GM18505 (cell line): ENCODE data around the gene ABCD1.

Source experiments
- ATAC-seq: cut with Tn5 transposase; IDR thresholded peaks from one replicate; pipeline ENCODE4 v1.9.1; 2021; ENCODE audit not compliant: unreplicated experiment
- POLR2A ChIP-seq: IDR thresholded peaks from 4 replicates; pipeline ENCODE4 v1.6.1; 2011; ENCODE audit warnings: borderline replicate concordance; ENCODE audit not compliant: insufficient read depth, insufficient read length; ENCODE audit errors: extremely low read depth

Gene ABCD1

GRCh38 chrX:153772316-153773217 is 47.9 kb downstream of the ABCD1 start:
- no peak for TF ChIP-seq POLR2A
- no peak for ATAC-seq

- TF ChIP-seq POLR2A, result no peak
- no peak for ATAC-seq
These were observed 48.6 kb downstream of the ABCD1 start for GRCh38 chrX:153773218-153773611.

- no peak for ATAC-seq
- no peak for TF ChIP-seq POLR2A
These were observed 49.3 kb downstream of the ABCD1 start for GRCh38 chrX:153773741-153774575.

- no peak for ATAC-seq
These were observed 50.1 kb downstream of the ABCD1 start for GRCh38 chrX:153774576-153775292.

GRCh38 chrX:153775293-153776119 is 50.9 kb downstream of the ABCD1 start:
- no peak for ATAC-seq
- TF ChIP-seq POLR2A, result no peak

More at GRCh38 chrX:153774576-153775292, 50.1 kb downstream of the ABCD1 start:
- no peak for TF ChIP-seq POLR2A

GRCh38 chrX:153776120-153776599 is 51.5 kb downstream of the ABCD1 start:
- no peak for ATAC-seq
- no peak for TF ChIP-seq POLR2A

- no peak for TF ChIP-seq POLR2A
- ATAC-seq, result no peak
These were observed 52.0 kb downstream of the ABCD1 start for GRCh38 chrX:153776611-153777045.

GRCh38 chrX:153777261-153778090 is 52.8 kb downstream of the ABCD1 start:
- ATAC-seq, result no peak
- TF ChIP-seq POLR2A, result no peak

- ATAC-seq, result no peak
- TF ChIP-seq POLR2A, result no peak
These were observed 53.5 kb downstream of the ABCD1 start for GRCh38 chrX:153778181-153778580.

- no peak for ATAC-seq
- TF ChIP-seq POLR2A, result no peak
These were observed 54.0 kb downstream of the ABCD1 start for GRCh38 chrX:153778684-153779101.

- ATAC-seq, result no peak
- no peak for TF ChIP-seq POLR2A
These were observed 55.4 kb downstream of the ABCD1 start for GRCh38 chrX:153779891-153780677.
